Measurements from ENCODE around the gene JAZF1. TPM values are rescaled to one million over a fixed set of nuclear protein-coding genes. Genes with fewer than 3 reads are reported as not detected.

JAZF1 gene
- total RNA-seq, 1 experiment from 2014 or later, result 9.1 TPM

GRCh38 chr7:28225576-28225975 lies 45.0 kb upstream of the JAZF1 start:
- Histone ChIP-seq H3K4me2 (ENCODE audit: insufficient read depth, insufficient read length, low read length) (no peak overlapping the region), H2BK5ac (ENCODE audit: insufficient read length, low read length) (no peak overlapping the region), H2BK120ac (ENCODE audit: low read depth, low read length, poor library complexity, severe bottlenecking) (no peak overlapping the region), H3K9me3 (ENCODE audit: control insufficient read depth, low read depth, low read length) (no peaks in the 10 kb centered on the region), H3K9ac (ENCODE audit: extremely low read depth, insufficient read length, low read length) (no peak overlapping the region), H4K20me1 (ENCODE audit: control insufficient read depth, insufficient read depth, insufficient read length) (no peaks in the 10 kb centered on the region), H4K91ac (ENCODE audit: insufficient read length, low read depth, low read length) (no peak overlapping the region), H2AK5ac (ENCODE audit: insufficient read length, low read length) (no peak overlapping the region), H3K27ac (ENCODE audit: insufficient read length, low read depth, low read length) (no peak overlapping the region), H3K18ac (ENCODE audit: insufficient read length, low read depth, low read length) (no peak overlapping the region), H3K4ac (ENCODE audit: low read depth, low read length) (no peak overlapping the region), H3K56ac (ENCODE audit: insufficient read length, low read depth, low read length) (no peak overlapping the region), H2AFZ (ENCODE audit: low read length) (no peak overlapping the region), H3K27me3 (ENCODE audit: insufficient read depth, low read length) (no peaks in the 10 kb centered on the region), H3K14ac (ENCODE audit: insufficient read depth, low read length) (no peak overlapping the region), H2BK20ac (ENCODE audit: low read depth, low read length, poor library complexity, severe bottlenecking) (no peak overlapping the region), H4K8ac (replicated peaks; ENCODE audit: insufficient read length, low read depth, low read length) (no peak overlapping the region), H3K79me1 (ENCODE audit: insufficient read depth, low read depth, low read length, poor library complexity, severe bottlenecking) (no peaks in the 10 kb centered on the region), H2BK15ac (ENCODE audit: low read depth, low read length) (no peak overlapping the region), H2BK12ac (ENCODE audit: insufficient read length, low read depth, low read length) (no peak overlapping the region), H3K79me2 (ENCODE audit: insufficient read depth, low read length) (no peaks in the 10 kb centered on the region), H3K4me1 (ENCODE audit: insufficient read depth, low read length) (peaks cover 15% of the 10 kb centered on the region; the same call in 1 of the 2 replicates), H3T11ph (ENCODE audit: low read length) (no peak overlapping the region), H3K23me2 (ENCODE audit: insufficient read length, low read depth, low read length, poor library complexity, severe bottlenecking) (no peaks in the 10 kb centered on the region), H4K5ac (ENCODE audit: insufficient read length, low read depth, low read length) (no peak overlapping the region), H3K23ac (ENCODE audit: insufficient read length, low read depth, low read length) (no peak overlapping the region)
- H3K27ac Mint-ChIP-seq, result 0 out of 7 replicates have a peak overlapping the region, but pooled peaks of 1 of the 3 experiments have one; percentile 46
- H3K4me3 Mint-ChIP-seq, result no peak overlapping the region
- H3K36me3 Mint-ChIP-seq (ENCODE audit: insufficient read depth in 1 of 3, low read depth in 3 of 3), result no peaks in the 10 kb centered on the region
- no peak for TF ChIP-seq CTCF (conservative IDR thresholded peaks at IDR 0.05)
- no peak for DNase-seq
- peaks cover 33% of the 10 kb centered on the region in 2 experiments for H3K4me1 Mint-ChIP-seq
- no CpG with 5 or more reads among the region's 4 CpGs for WGBS (ENCODE audit: extremely low coverage, insufficient read length, low lambda C conversion rate)
- no peaks in the 10 kb centered on the region; the same call in 1 of the 2 replicates for H3K27me3 Mint-ChIP-seq (ENCODE audit: low read depth)
- no peaks in the 10 kb centered on the region for H3K9me3 Mint-ChIP-seq
